ENCODE data around the gene MFSD6L. TPM values are rescaled to one million over a fixed set of nuclear protein-coding genes. Genes with fewer than 3 reads are reported as not detected.
"Not testable (repeated sequence)": the region's sequence is repeated elsewhere in the genome, so short reads cannot be mapped to it uniquely, and the experiment has no call there.

MFSD6L gene
- total RNA-seq, 1 donor from 2014 or later: 0.11 TPM

GRCh38 chr17:8828517-8828875 is 29.3 kb upstream of the MFSD6L start:
- no peak for ATAC-seq
- intact Hi-C loops (cut with DNase I): no loop called here
- no peak for DNase-seq (ENCODE audit: missing footprints)

GRCh38 chr17:8826808-8827435 is 27.8 kb upstream of the MFSD6L start:
- DNase-seq (ENCODE audit: missing footprints) (no peak), ATAC-seq (no peak)
- intact Hi-C loops (cut with DNase I): no loop called here

- intact Hi-C loops (cut with DNase I): no loop called here
- no peak for ATAC-seq
- no peak for DNase-seq (ENCODE audit: missing footprints)
Observed at GRCh38 chr17:8825802-8826201, 26.6 kb upstream of the MFSD6L start.

GRCh38 chr17:8823279-8823678 is 24.1 kb upstream of the MFSD6L start:
- intact Hi-C loops (cut with DNase I): no loop called here
- ATAC-seq (no peak), DNase-seq (ENCODE audit: missing footprints) (no peak)

- ATAC-seq (no peak), DNase-seq (ENCODE audit: missing footprints) (no peak)
- intact Hi-C loops (cut with DNase I): no loop called here
Observed at GRCh38 chr17:8822401-8823035, 23.4 kb upstream of the MFSD6L start.

GRCh38 chr17:8821446-8822105 is 22.4 kb upstream of the MFSD6L start:
- ATAC-seq: no peak
- intact Hi-C loops (cut with DNase I): no loop called here
- no peak for DNase-seq (ENCODE audit: missing footprints)

GRCh38 chr17:8820311-8821010 is 21.3 kb upstream of the MFSD6L start:
- ATAC-seq (no peak), DNase-seq (ENCODE audit: missing footprints) (no peak)
- intact Hi-C loops (cut with DNase I): no loop called here

- intact Hi-C loops (cut with DNase I): no loop called here
- DNase-seq (ENCODE audit: missing footprints): no peak
- ATAC-seq: no peak
Observed at GRCh38 chr17:8818654-8819330, 19.6 kb upstream of the MFSD6L start.

- intact Hi-C loops (cut with DNase I): no loop called here
- DNase-seq (ENCODE audit: missing footprints) (no peak), ATAC-seq (no peak)
Observed at GRCh38 chr17:8818047-8818446, 18.9 kb upstream of the MFSD6L start.

- ATAC-seq (no peak), DNase-seq (ENCODE audit: missing footprints) (no peak)
- intact Hi-C loops (cut with DNase I): no loop called here
Observed at GRCh38 chr17:8806926-8807550, 7.9 kb upstream of the MFSD6L start.

GRCh38 chr17:8806253-8806925 is 7.2 kb upstream of the MFSD6L start:
- no peak for ATAC-seq
- intact Hi-C loops (cut with DNase I): no loop called here
- DNase-seq (ENCODE audit: missing footprints): no peak

GRCh38 chr17:8805396-8805795 is 6.2 kb upstream of the MFSD6L start:
- DNase-seq (ENCODE audit: missing footprints); intact Hi-C loops (cut with DNase I); ATAC-seq: not testable (repeated sequence)

GRCh38 chr17:8803531-8804420 is 4.6 kb upstream of the MFSD6L start:
- ATAC-seq (peak; percentile 67), DNase-seq (ENCODE audit: missing footprints) (no peak)
- intact Hi-C loops (cut with DNase I): loop anchor here (1.0 kb wide), 1 partner anchor 92 kb away; no protein-coding TSS in a partner anchor

GRCh38 chr17:8801135-8801840 is 2.1 kb upstream of the MFSD6L start:
- no peak for ATAC-seq
- intact Hi-C loops (cut with DNase I): no loop called here
- DNase-seq (ENCODE audit: missing footprints): no peak

GRCh38 chr17:8800656-8801055 is 1.5 kb upstream of the MFSD6L start:
- intact Hi-C loops (cut with DNase I): no loop called here
- ATAC-seq: no peak
- no peak for DNase-seq (ENCODE audit: missing footprints)

- intact Hi-C loops (cut with DNase I): loop anchor here (1.0 kb wide), 1 partner anchor 95 kb away; no protein-coding TSS in a partner anchor
- peak; percentile 24 for ATAC-seq
Observed at GRCh38 chr17:8799570-8800212, 526 bp upstream of the MFSD6L start.

More at GRCh38 chr17:8799570-8800212, 526 bp upstream of the MFSD6L start:
- DNase-seq (ENCODE audit: missing footprints): no peak
